Measurements from ENCODE around the gene EBI3.

Gene EBI3

GRCh38 chr19:4194353-4194752 is 35.0 kb upstream of the EBI3 start:
- Histone ChIP-seq H3K14ac (ENCODE audit: low read length in 2 of 2) (no peak overlapping the region), H3K27me3 (ENCODE audit: control insufficient read depth in 1 of 2, insufficient read depth in 1 of 2, low read length in 2 of 2) (peaks cover 32 to 53% of the 10 kb centered on the region in 2 experiments), H2BK120ac (ENCODE audit: low read depth, low read length) (no peak overlapping the region), H2AK5ac (ENCODE audit: low read length, severe bottlenecking) (no peak overlapping the region), H3K18ac (ENCODE audit: low read depth in 1 of 2, low read length in 2 of 2) (no peak overlapping the region), H3K79me1 (replicated peaks; ENCODE audit: low read length, poor library complexity, severe bottlenecking) (no peaks in the 10 kb centered on the region), H3K23ac (ENCODE audit: low read length in 2 of 2) (no peak overlapping the region), H4K91ac (ENCODE audit: low read length) (no peak overlapping the region), H3K4me3 (ENCODE audit: insufficient read depth in 1 of 2, low read depth in 1 of 2, low read length in 2 of 2) (no peak overlapping the region), H3K4me1 (ENCODE audit: control insufficient read depth, insufficient read depth, low read depth, low read length) (peaks cover 5% of the 10 kb centered on the region), H3K9me3 (ENCODE audit: control insufficient read depth, low read length) (no peaks in the 10 kb centered on the region), H3K4ac (ENCODE audit: low read depth in 1 of 2, low read length in 2 of 2) (no peak overlapping the region), H2AFZ (ENCODE audit: low read depth, low read length) (no peak overlapping the region), H2BK15ac (ENCODE audit: low read depth, poor library complexity, severe bottlenecking) (no peak overlapping the region), H2BK5ac (ENCODE audit: low read depth, low read length, poor library complexity, severe bottlenecking) (no peak overlapping the region), H2BK12ac (ENCODE audit: low read length in 2 of 2) (no peak overlapping the region), H3K4me2 (ENCODE audit: low read length, poor library complexity, severe bottlenecking) (no peak overlapping the region), H3K36me3 (ENCODE audit: control insufficient read depth in 1 of 2, insufficient read depth in 2 of 2, low read depth in 1 of 2, low read length in 2 of 2) (no peaks in the 10 kb centered on the region), H4K8ac (ENCODE audit: low read length) (no peak overlapping the region), H3K27ac (ENCODE audit: low read length, poor library complexity, severe bottlenecking) (no peak overlapping the region), H3K9ac (ENCODE audit: low read length) (no peak overlapping the region)
- WGBS: 64% methylated on average over 6 of the region's 7 CpGs
- DNase-seq: no peak

- no peak overlapping the region for H3K27ac ChIP-seq (ENCODE audit: low read length, poor library complexity, severe bottlenecking)
- WGBS: 76% methylated on average over 8 of the region's 8 CpGs
Measured at GRCh38 chr19:4196009-4196408, 33.3 kb upstream of the EBI3 start.

GRCh38 chr19:4196587-4197148 is 32.7 kb upstream of the EBI3 start:
- no peak overlapping the region for H2BK120ac ChIP-seq (ENCODE audit: low read depth, low read length)
- H3K14ac ChIP-seq (ENCODE audit: low read length in 2 of 2): no peak overlapping the region
- no peak overlapping the region for H3K4ac ChIP-seq (ENCODE audit: low read depth in 1 of 2, low read length in 2 of 2)
- no peak overlapping the region for H3K18ac ChIP-seq (ENCODE audit: low read depth in 1 of 2, low read length in 2 of 2)
- no peak overlapping the region for H2BK5ac ChIP-seq (ENCODE audit: low read depth, low read length, poor library complexity, severe bottlenecking)
- H4K91ac ChIP-seq (ENCODE audit: low read length): peak overlapping the region; percentile 22
- H3K27me3 ChIP-seq (ENCODE audit: control insufficient read depth in 1 of 2, insufficient read depth in 1 of 2, low read length in 2 of 2): peaks cover 55 to 77% of the 10 kb centered on the region in 2 experiments
- WGBS: 86% methylated on average over 22 of the region's 22 CpGs
- no peak overlapping the region for H3K4me2 ChIP-seq (ENCODE audit: low read length, poor library complexity, severe bottlenecking)
- no peak overlapping the region for H2AFZ ChIP-seq (ENCODE audit: low read depth, low read length)
- H4K8ac ChIP-seq (ENCODE audit: low read length): no peak overlapping the region
- H3K9me3 ChIP-seq (ENCODE audit: control insufficient read depth, low read length): peaks cover 7% of the 10 kb centered on the region
- no peak for DNase-seq
- no peaks in the 10 kb centered on the region for H3K79me1 ChIP-seq (replicated peaks; ENCODE audit: low read length, poor library complexity, severe bottlenecking)
- H2BK15ac ChIP-seq (ENCODE audit: low read depth, poor library complexity, severe bottlenecking): no peak overlapping the region
- H3K4me1 ChIP-seq (ENCODE audit: control insufficient read depth, insufficient read depth, low read depth, low read length): peaks cover 3% of the 10 kb centered on the region
- H3K9ac ChIP-seq (ENCODE audit: low read length): no peak overlapping the region
- no peak overlapping the region for H2AK5ac ChIP-seq (ENCODE audit: low read length, severe bottlenecking)
- H3K27ac ChIP-seq (ENCODE audit: low read length, poor library complexity, severe bottlenecking): no peak overlapping the region
- H3K4me3 ChIP-seq (ENCODE audit: insufficient read depth in 1 of 2, low read depth in 1 of 2, low read length in 2 of 2): no peak overlapping the region
- no peak overlapping the region for H3K23ac ChIP-seq (ENCODE audit: low read length in 2 of 2)
- no peaks in the 10 kb centered on the region for H3K36me3 ChIP-seq (ENCODE audit: control insufficient read depth in 1 of 2, insufficient read depth in 2 of 2, low read depth in 1 of 2, low read length in 2 of 2)
- H2BK12ac ChIP-seq (ENCODE audit: low read length in 2 of 2): no peak overlapping the region

More at GRCh38 chr19:4196009-4196408, 33.3 kb upstream of the EBI3 start:
- Histone ChIP-seq H2BK5ac (ENCODE audit: low read depth, low read length, poor library complexity, severe bottlenecking) (no peak overlapping the region), H3K79me1 (replicated peaks; ENCODE audit: low read length, poor library complexity, severe bottlenecking) (no peaks in the 10 kb centered on the region), H3K4ac (ENCODE audit: low read depth in 1 of 2, low read length in 2 of 2) (no peak overlapping the region), H3K4me3 (ENCODE audit: insufficient read depth in 1 of 2, low read depth in 1 of 2, low read length in 2 of 2) (no peak overlapping the region), H4K8ac (ENCODE audit: low read length) (no peak overlapping the region), H3K36me3 (ENCODE audit: control insufficient read depth in 1 of 2, insufficient read depth in 2 of 2, low read depth in 1 of 2, low read length in 2 of 2) (no peaks in the 10 kb centered on the region), H3K18ac (ENCODE audit: low read depth in 1 of 2, low read length in 2 of 2) (no peak overlapping the region), H3K14ac (ENCODE audit: low read length in 2 of 2) (no peak overlapping the region), H4K91ac (ENCODE audit: low read length) (no peak overlapping the region), H3K9ac (ENCODE audit: low read length) (no peak overlapping the region), H3K23ac (ENCODE audit: low read length in 2 of 2) (no peak overlapping the region), H3K4me1 (ENCODE audit: control insufficient read depth, insufficient read depth, low read depth, low read length) (peaks cover 4% of the 10 kb centered on the region), H2BK12ac (ENCODE audit: low read length in 2 of 2) (no peak overlapping the region), H2BK120ac (ENCODE audit: low read depth, low read length) (no peak overlapping the region), H3K9me3 (ENCODE audit: control insufficient read depth, low read length) (peaks cover 4% of the 10 kb centered on the region), H3K27me3 (ENCODE audit: control insufficient read depth in 1 of 2, insufficient read depth in 1 of 2, low read length in 2 of 2) (peaks cover 48 to 70% of the 10 kb centered on the region in 2 experiments), H2BK15ac (ENCODE audit: low read depth, poor library complexity, severe bottlenecking) (no peak overlapping the region), H3K4me2 (ENCODE audit: low read length, poor library complexity, severe bottlenecking) (no peak overlapping the region), H2AK5ac (ENCODE audit: low read length, severe bottlenecking) (no peak overlapping the region), H2AFZ (ENCODE audit: low read depth, low read length) (no peak overlapping the region)
- DNase-seq: no peak

GRCh38 chr19:4197228-4197624 is 32.1 kb upstream of the EBI3 start:
- 81% methylated on average over 5 of the region's 5 CpGs for WGBS
- Histone ChIP-seq H2BK5ac (ENCODE audit: low read depth, low read length, poor library complexity, severe bottlenecking) (no peak overlapping the region), H3K27me3 (ENCODE audit: control insufficient read depth in 1 of 2, insufficient read depth in 1 of 2, low read length in 2 of 2) (peaks cover 58 to 82% of the 10 kb centered on the region in 2 experiments), H3K9ac (ENCODE audit: low read length) (no peak overlapping the region), H2BK120ac (ENCODE audit: low read depth, low read length) (no peak overlapping the region), H3K14ac (ENCODE audit: low read length in 2 of 2) (no peak overlapping the region), H3K4ac (ENCODE audit: low read depth in 1 of 2, low read length in 2 of 2) (no peak overlapping the region), H4K91ac (ENCODE audit: low read length) (no peak overlapping the region), H2BK12ac (ENCODE audit: low read length in 2 of 2) (no peak overlapping the region), H3K79me1 (replicated peaks; ENCODE audit: low read length, poor library complexity, severe bottlenecking) (no peaks in the 10 kb centered on the region), H3K36me3 (ENCODE audit: control insufficient read depth in 1 of 2, insufficient read depth in 2 of 2, low read depth in 1 of 2, low read length in 2 of 2) (no peaks in the 10 kb centered on the region), H2BK15ac (ENCODE audit: low read depth, poor library complexity, severe bottlenecking) (no peak overlapping the region), H3K23ac (ENCODE audit: low read length in 2 of 2) (no peak overlapping the region), H3K4me2 (ENCODE audit: low read length, poor library complexity, severe bottlenecking) (no peak overlapping the region), H4K8ac (ENCODE audit: low read length) (no peak overlapping the region), H3K4me3 (ENCODE audit: insufficient read depth in 1 of 2, low read depth in 1 of 2, low read length in 2 of 2) (no peak overlapping the region), H3K27ac (ENCODE audit: low read length, poor library complexity, severe bottlenecking) (no peak overlapping the region), H3K4me1 (ENCODE audit: control insufficient read depth, insufficient read depth, low read depth, low read length) (peaks cover 3% of the 10 kb centered on the region), H2AK5ac (ENCODE audit: low read length, severe bottlenecking) (no peak overlapping the region), H3K18ac (ENCODE audit: low read depth in 1 of 2, low read length in 2 of 2) (no peak overlapping the region), H3K9me3 (ENCODE audit: control insufficient read depth, low read length) (peaks cover 7% of the 10 kb centered on the region), H2AFZ (ENCODE audit: low read depth, low read length) (no peak overlapping the region)
- DNase-seq: no peak
